ENCODE measurements around the gene JPT1.
"Not testable (repeated sequence)": the region's sequence is repeated elsewhere in the genome, so short reads cannot be mapped to it uniquely, and the experiment has no call there.

Gene JPT1

GRCh38 chr17:75133001-75133400 is 21.3 kb downstream of the JPT1 start:
- TF ChIP-seq CTCF (IDR thresholded peaks at IDR 0.05; ENCODE audit: insufficient read depth, low read length) (no peak), REST (IDR thresholded peaks at IDR 0.05; ENCODE audit: insufficient replicate concordance, low read depth) (no peak), SPI1 (IDR thresholded peaks at IDR 0.05; ENCODE audit: borderline replicate concordance, low read depth) (no peak), POLR2AphosphoS5 (IDR thresholded peaks at IDR 0.05; ENCODE audit: low read depth) (no peak; the same call in 1 of the 2 replicates), GABPA (IDR thresholded peaks at IDR 0.05; ENCODE audit: low read depth) (no peak)
- Histone ChIP-seq H3K27me3 (ENCODE audit: insufficient read depth, poor library complexity, severe bottlenecking) (no peaks in the 10 kb centered on the region), H3K27ac (replicated peaks) (no peak overlapping the region), H3K4me3 (replicated peaks; ENCODE audit: insufficient read depth, low read length) (no peak overlapping the region)
- DNase-seq (ENCODE audit: low read depth in 1 of 2, low spot score in 1 of 2) = no peak

GRCh38 chr17:75132018-75133000 is 22.0 kb downstream of the JPT1 start:
- H3K27ac ChIP-seq (replicated peaks) = peak overlapping the region; percentile 85
- H3K27me3 ChIP-seq (ENCODE audit: insufficient read depth, poor library complexity, severe bottlenecking); DNase-seq (ENCODE audit: low read depth in 1 of 2, low spot score in 1 of 2): not testable (repeated sequence)
- peak overlapping the region; percentile 87 for H3K4me3 ChIP-seq (replicated peaks; ENCODE audit: insufficient read depth, low read length)

- TF ChIP-seq SPI1 (IDR thresholded peaks at IDR 0.05; ENCODE audit: borderline replicate concordance, low read depth) (no peak), POLR2AphosphoS5 (IDR thresholded peaks at IDR 0.05; ENCODE audit: low read depth) (peak; percentile 78), GABPA (IDR thresholded peaks at IDR 0.05; ENCODE audit: low read depth) (peak; percentile 79), CTCF (IDR thresholded peaks at IDR 0.05; ENCODE audit: insufficient read depth, low read length) (peak; percentile 44), REST (IDR thresholded peaks at IDR 0.05; ENCODE audit: insufficient replicate concordance, low read depth) (no peak)
- no peaks in the 10 kb centered on the region for H3K27me3 ChIP-seq (ENCODE audit: insufficient read depth, poor library complexity, severe bottlenecking)
- H3K4me3 ChIP-seq (replicated peaks; ENCODE audit: insufficient read depth, low read length) = peak within 1 kb of the TSS; percentile 87
- DNase-seq (ENCODE audit: low read depth in 1 of 2, low spot score in 1 of 2) = peak; percentile 79 to 80
- peak within 1 kb of the TSS; percentile 85 for H3K27ac ChIP-seq (replicated peaks)
Measured at GRCh38 chr17:75131278-75132017, 22.9 kb downstream of the JPT1 start, which contains the start of gene NT5C. Gene NT5C, minus strand, starts transcription at chr17:75131742. Its CDS starts 35 bp downstream, at chr17:75131707.
